ENCODE data around the gene HAGH.
A peak's percentile ranks its signal among the peaks of the same experiment; 100 is the strongest.
"Not testable (repeated sequence)": the region's sequence is repeated elsewhere in the genome, so short reads cannot be mapped to it uniquely, and the experiment has no call there.

The HAGH gene

GRCh38 chr16:1826691-1827573 is at the start of gene HAGH, which contains the start of gene FAHD1:
HAGH (minus strand) TSS chr16:1826825; CDS start chr16:1826787, 38 bp downstream.
FAHD1 (plus strand) TSS chr16:1827206; CDS start chr16:1827239, 33 bp downstream.
- peak; percentile 80 for DNase-seq (ENCODE audit: low read depth)

DNA sequence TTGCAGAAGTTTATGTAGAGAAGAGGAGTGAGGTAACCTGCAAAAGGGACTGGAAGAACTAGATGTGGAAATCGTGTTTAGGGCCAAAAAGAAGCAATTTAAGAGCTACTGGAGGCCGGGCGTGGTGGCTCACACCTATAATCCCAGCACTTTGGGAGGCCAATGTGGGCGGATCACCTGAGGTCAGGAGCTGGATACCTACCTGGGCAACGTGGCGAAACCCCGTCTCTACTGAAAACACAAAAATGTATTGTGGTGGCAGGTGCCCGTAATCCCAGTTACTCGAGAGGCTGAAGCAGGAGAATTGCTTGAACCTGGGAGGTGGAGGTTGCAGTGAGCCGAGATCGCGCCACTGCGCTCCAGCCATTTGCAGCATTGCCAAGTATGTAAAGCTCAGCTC is 49.4 kb upstream of the HAGH start:
- not testable (repeated sequence) for DNase-seq (ENCODE audit: low read depth)

DNA sequence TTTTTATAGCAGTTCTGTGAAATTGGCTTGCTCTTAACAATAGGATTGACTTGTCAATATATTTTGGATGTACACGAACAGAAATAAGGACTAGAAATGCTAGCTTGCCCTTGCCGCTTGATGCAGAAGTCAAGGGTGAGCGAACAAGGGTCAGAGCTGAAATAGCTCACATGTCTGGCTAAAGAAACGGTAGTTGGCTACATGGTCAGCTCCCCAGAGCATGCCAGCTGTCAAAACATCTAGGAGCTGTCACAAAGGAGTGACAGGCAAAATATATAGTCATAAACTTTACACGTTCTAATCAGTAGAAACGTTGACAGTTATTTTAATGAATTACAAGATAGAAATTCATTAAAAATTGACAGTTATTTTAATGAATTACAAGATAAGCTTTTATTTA is 48.2 kb upstream of the HAGH start:
- no peak for DNase-seq (ENCODE audit: low read depth)

- DNase-seq (ENCODE audit: low read depth) = peak; percentile 11
Observed at GRCh38 chr16:1871974-1872635, 45.5 kb upstream of the HAGH start, which contains the start of gene MEIOB. MEIOB (minus strand) TSS chr16:1872164; CDS start chr16:1868175, 3,989 bp downstream.

DNA sequence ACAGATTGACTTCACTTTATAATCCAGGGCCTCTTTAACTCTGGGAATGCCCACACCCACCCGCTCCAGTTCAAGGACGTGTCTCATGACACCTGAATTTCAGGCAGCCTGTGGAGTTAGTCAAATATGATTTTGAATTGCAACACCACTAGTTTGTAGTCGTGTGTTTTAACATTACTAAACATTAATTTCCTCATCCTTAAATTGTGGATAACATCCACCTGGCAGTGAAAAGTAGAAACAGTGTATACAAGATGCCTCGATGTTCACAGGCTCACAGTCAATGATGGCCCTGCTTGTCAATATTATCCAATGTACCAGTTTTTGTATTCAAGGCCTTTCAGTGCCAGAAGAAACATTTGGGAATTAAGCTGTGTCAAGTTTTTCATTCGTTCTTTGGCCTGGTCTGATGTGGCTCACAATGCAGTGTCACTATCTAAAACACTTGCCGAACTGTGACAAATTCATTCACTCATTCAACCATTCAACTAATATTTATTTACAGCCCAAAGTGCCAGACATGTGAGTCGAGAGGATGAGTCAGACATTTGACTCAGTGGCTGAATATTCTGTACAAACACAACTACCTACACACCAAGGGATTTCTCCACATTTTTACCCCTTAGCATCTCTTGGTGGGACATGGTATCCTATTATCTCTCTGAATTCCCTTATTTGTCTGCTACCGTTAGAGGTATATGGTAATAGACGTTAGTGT is 43.9 kb upstream of the HAGH start:
- no peak for DNase-seq (ENCODE audit: low read depth)

DNA sequence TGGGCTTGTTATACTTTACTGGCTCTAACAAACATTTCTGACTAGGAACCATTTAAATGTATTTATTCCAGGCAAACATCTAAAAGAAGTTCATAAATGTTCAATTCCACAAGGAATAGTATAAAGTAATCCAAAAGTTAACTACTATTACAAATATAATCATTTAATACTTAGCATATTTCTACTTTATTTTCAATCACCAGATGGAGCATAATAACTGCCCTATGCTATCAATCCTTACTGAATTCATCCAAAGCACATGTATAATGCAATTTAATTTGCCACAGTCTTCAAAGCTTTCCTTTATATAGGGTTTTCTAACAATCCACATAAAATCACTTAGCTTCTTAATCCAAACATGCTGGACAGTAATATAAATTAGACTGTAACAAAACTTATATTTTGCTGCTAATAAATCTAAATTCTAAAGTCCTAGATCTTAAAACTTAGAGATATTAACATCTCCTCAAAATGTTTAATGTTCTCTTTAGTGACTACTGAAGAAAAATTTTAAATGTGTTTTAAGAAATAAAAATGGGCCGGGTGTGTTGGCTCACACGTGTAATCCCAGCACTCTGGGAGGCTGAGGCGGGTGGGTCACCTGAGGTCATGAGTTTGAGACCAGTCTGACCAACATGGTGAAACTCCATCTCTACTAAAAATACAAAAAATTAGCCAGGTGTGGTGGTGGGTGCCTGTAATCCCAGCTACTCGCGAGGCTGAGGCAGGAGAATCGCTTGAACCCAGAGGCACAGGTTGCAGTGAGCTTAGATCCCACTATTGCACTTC is 39.5 kb upstream of the HAGH start:
- no peak for DNase-seq (ENCODE audit: low read depth)

- DNase-seq (ENCODE audit: low read depth) = no peak
Observed at GRCh38 chr16:1863681-1864460, 37.2 kb upstream of the HAGH start.

DNA sequence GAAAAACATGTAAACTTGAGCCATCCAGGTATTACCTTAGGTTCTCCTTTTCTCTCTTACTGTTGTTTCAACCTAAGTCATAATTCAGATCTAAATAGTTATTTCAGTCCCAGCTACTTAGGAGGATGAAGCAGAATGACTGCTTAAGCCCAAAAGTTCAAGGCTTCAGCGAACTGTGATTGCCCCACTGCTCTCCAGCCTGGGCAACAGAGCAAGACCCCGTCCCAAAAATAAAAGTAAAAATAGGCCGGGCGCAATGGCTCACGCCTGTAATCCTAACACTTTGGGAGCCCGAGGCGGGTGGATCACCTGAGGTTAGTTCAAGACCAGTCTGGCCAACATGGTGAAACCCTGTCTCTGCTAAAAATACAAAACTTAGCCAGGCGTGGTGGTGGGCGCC is 35.8 kb upstream of the HAGH start:
- DNase-seq (ENCODE audit: low read depth) = no peak

- DNase-seq (ENCODE audit: low read depth) = no peak
Observed at GRCh38 chr16:1861730-1862129, 35.1 kb upstream of the HAGH start.

DNA sequence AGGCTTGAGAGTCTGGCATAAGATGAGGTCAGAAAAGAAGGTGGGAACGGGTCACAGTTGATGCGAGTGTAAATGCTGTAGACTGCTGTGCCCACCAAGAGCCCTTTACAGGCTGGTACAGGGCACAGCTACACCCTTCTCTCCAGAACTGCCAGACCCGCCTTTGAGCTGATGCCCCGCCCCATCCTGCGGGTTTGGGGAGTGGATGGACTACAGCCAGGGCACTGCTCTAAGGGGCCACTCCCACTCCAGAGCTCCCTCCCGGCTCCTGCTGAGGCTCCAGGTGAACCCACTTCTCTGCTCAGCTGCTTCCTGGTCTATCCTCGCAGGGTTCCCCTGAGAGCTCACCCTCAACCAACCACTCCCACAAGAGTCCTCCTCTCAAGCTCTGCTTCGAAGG is 33.0 kb upstream of the HAGH start:
- DNase-seq (ENCODE audit: low read depth) = no peak

GRCh38 chr16:1858189-1858865 is 31.7 kb upstream of the HAGH start:
- no peak for DNase-seq (ENCODE audit: low read depth)

- DNase-seq (ENCODE audit: low read depth) = no peak
Observed at GRCh38 chr16:1857433-1858097, 30.9 kb upstream of the HAGH start.

- no peak for DNase-seq (ENCODE audit: low read depth)
Observed at GRCh38 chr16:1851793-1852192, 25.2 kb upstream of the HAGH start.

- DNase-seq (ENCODE audit: low read depth) = no peak
Observed at GRCh38 chr16:1850981-1851380, 24.4 kb upstream of the HAGH start.

DNA sequence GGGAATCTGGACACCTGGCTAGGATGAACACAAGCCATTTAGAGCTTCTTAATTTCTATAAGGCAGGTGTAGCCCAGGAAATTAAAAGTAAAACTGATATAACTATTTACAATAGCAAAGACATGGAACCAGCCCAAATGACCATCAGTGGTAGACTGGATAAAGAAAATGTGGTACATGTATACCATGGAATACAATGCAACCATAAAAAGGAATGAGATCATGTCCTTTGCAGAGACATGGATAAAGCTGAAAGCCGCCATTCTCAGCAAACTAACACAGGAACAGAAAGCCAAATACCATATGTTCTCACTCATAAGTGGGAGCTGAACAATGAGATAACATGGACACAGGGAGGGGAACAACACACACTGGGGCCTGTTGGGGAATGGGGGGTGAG is 19.8 kb upstream of the HAGH start:
- DNase-seq (ENCODE audit: low read depth) = no peak

DNA sequence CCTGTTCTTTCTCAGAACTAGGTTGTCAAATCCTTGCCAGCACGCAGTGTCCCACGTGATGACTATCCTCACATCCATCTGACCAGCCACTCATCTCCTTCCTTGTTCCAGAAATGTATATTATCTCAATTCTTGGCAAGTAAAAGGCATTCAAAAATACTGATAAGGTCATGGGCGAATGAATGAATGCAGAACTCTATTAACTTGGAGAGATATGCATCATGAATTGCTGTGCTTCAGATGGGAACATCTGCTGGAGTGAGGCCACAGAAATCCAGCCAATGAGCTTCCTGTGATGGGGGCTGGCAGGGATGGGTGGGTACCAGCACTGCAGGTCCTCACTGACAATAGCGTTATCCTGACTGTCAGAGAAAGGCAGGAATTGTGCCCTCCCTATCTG is 19.4 kb upstream of the HAGH start:
- no peak for DNase-seq (ENCODE audit: low read depth)

- DNase-seq (ENCODE audit: low read depth) = no peak
Observed at GRCh38 chr16:1839554-1839953, 12.9 kb upstream of the HAGH start.

- DNase-seq (ENCODE audit: low read depth) = no peak
Observed at GRCh38 chr16:1834096-1834495, 7.5 kb upstream of the HAGH start.

GRCh38 chr16:1832838-1833454 is 6.3 kb upstream of the HAGH start:
- no peak for DNase-seq (ENCODE audit: low read depth)

All from stimulated activated CD4-positive, alpha-beta T cell treated with anti-CD3 and anti-CD28 coated beads, Interleukin-2, amount 100 ng/mL, for 4 hours (primary cell).